ENCODE results near the gene ICAM4. TPM values are rescaled to one million over a fixed set of nuclear protein-coding genes. Genes with fewer than 3 reads are reported as not detected.

ICAM4 gene
- total RNA-seq, 4 donors from 2014 or later, result not detected

- Histone ChIP-seq H3K27me3 (peaks cover 0 to 15% of the 10 kb centered on the region in 2 donors), H3K27ac (no peak overlapping the region), H3K36me3 (peaks cover 0 to 17% (median 0%) of the 10 kb centered on the region in 3 donors), H3K9me3 (no peaks in the 10 kb centered on the region), H3K4me3 (no peak overlapping the region), H3K4me1 (peaks cover 0 to 36% (median 33%) of the 10 kb centered on the region in 4 donors)
- DNase-seq, result no peak
- TF ChIP-seq, protein P1, sequence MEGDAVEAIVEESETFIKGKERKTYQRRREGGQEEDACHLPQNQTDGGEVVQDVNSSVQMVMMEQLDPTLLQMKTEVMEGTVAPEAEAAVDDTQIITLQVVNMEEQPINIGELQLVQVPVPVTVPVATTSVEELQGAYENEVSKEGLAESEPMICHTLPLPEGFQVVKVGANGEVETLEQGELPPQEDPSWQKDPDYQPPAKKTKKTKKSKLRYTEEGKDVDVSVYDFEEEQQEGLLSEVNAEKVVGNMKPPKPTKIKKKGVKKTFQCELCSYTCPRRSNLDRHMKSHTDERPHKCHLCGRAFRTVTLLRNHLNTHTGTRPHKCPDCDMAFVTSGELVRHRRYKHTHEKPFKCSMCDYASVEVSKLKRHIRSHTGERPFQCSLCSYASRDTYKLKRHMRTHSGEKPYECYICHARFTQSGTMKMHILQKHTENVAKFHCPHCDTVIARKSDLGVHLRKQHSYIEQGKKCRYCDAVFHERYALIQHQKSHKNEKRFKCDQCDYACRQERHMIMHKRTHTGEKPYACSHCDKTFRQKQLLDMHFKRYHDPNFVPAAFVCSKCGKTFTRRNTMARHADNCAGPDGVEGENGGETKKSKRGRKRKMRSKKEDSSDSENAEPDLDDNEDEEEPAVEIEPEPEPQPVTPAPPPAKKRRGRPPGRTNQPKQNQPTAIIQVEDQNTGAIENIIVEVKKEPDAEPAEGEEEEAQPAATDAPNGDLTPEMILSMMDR (IDR thresholded peaks at IDR 0.05), result no peak
- TF ChIP-seq POLR2A (IDR thresholded peaks at IDR 0.05), result no peak
Measured at GRCh38 chr19:10284960-10285278, 1.8 kb upstream of the ICAM4 start.

DNA sequence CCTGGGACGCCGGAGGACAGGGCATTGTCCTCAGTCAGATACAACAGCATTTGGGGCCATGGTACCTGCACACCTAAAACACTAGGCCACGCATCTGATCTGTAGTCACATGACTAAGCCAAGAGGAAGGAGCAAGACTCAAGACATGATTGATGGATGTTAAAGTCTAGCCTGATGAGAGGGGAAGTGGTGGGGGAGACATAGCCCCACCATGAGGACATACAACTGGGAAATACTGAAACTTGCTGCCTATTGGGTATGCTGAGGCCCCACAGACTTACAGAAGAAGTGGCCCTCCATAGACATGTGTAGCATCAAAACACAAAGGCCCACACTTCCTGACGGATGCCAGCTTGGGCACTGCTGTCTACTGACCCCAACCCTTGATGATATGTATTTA lies 1.4 kb upstream of the ICAM4 start:
- Histone ChIP-seq H3K4me3 (no peak overlapping the region), H3K36me3 (peaks cover 0 to 17% (median 0%) of the 10 kb centered on the region in 3 donors), H3K9me3 (no peaks in the 10 kb centered on the region), H3K27ac (no peak overlapping the region), H3K4me1 (peaks cover 0 to 41% (median 37%) of the 10 kb centered on the region in 4 donors), H3K27me3 (peaks cover 0 to 20% of the 10 kb centered on the region in 2 donors)
- TF ChIP-seq, protein P1 (IDR thresholded peaks at IDR 0.05), result no peak
- no peak for TF ChIP-seq POLR2A (IDR thresholded peaks at IDR 0.05)
- DNase-seq, result no peak

DNA sequence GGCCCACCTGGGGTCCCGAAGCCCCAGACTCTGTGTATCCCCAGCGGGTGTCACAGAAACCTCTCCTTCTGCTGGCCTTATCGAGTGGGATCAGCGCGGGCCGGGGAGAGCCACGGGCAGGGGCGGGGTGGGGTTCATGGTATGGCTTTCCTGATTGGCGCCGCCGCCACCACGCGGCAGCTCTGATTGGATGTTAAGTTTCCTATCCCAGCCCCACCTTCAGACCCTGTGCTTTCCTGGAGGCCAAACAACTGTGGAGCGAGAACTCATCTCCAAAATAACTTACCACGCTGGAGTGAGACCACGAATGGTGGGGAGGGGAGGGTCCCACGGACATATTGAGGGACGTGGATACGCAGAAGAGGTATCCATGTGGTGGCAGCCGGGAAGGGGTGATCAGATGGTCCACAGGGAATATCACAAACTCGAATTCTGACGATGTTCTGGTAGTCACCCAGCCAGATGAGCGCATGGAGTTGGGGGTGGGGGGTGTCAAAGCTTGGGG lies 2.0 kb downstream of the ICAM4 start:
- Histone ChIP-seq H3K9me3 (no peaks in the 10 kb centered on the region), H3K27me3 (peaks cover 0 to 45% of the 10 kb centered on the region in 2 donors), H3K36me3 (peaks cover 0 to 16% (median 0%) of the 10 kb centered on the region in 3 donors), H3K27ac (no peak overlapping the region), H3K4me1 (peaks cover 0 to 72% (median 61%) of the 10 kb centered on the region in 4 donors), H3K4me3 (peak overlapping the region in 3 of 4 donors; percentile 36 to 49 (median 37))
- TF ChIP-seq POLR2A (IDR thresholded peaks at IDR 0.05), result no peak
- TF ChIP-seq, protein P1 (IDR thresholded peaks at IDR 0.05), result no peak
- peak in 1 of 3 donors; percentile 69 for DNase-seq

GRCh38 chr19:10289167-10289835 lies 2.5 kb downstream of the ICAM4 start:
- TF ChIP-seq POLR2A (IDR thresholded peaks at IDR 0.05), result no peak
- TF ChIP-seq, protein P1 (IDR thresholded peaks at IDR 0.05), result no peak
- DNase-seq, result peak in 2 of 3 donors; percentile 48 to 68
- H3K4me3 ChIP-seq, result peak overlapping the region; percentile 18 to 49 (median 36)
- peaks cover 0 to 51% of the 10 kb centered on the region in 2 donors for H3K27me3 ChIP-seq
- H3K4me1 ChIP-seq, result peaks cover 0 to 76% (median 61%) of the 10 kb centered on the region in 4 donors
- H3K27ac ChIP-seq, result no peak overlapping the region
- H3K36me3 ChIP-seq, result peaks cover 0 to 10% (median 0%) of the 10 kb centered on the region in 3 donors
- H3K9me3 ChIP-seq, result no peaks in the 10 kb centered on the region

GRCh38 chr19:10289836-10290356 lies 3.1 kb downstream of the ICAM4 start, which contains the start of gene ICAM5:
ICAM5 (plus strand) TSS chr19:10289952; CDS start chr19:10290044, 92 bp downstream.
- TF ChIP-seq, protein P1 (IDR thresholded peaks at IDR 0.05), result no peak
- no peak for TF ChIP-seq POLR2A (IDR thresholded peaks at IDR 0.05)
- Histone ChIP-seq H3K4me1 (peaks cover 0 to 82% (median 62%) of the 10 kb centered on the region in 4 donors), H3K27me3 (peaks cover 0 to 56% of the 10 kb centered on the region in 2 donors), H3K4me3 (peak within 1 kb of the TSS; percentile 29 to 49 (median 36)), H3K27ac (peak within 1 kb of the TSS in 1 of 4 donors; percentile 25), H3K36me3 (peaks cover 0 to 4% (median 0%) of the 10 kb centered on the region in 3 donors), H3K9me3 (no peaks in the 10 kb centered on the region)
- DNase-seq, result no peak

All from Peyer's patch (tissue), 4 donors.